ENCODE results near the gene MICAL2. TPM values are rescaled to one million over a fixed set of nuclear protein-coding genes. Genes with fewer than 3 reads are reported as not detected.
A peak's percentile ranks its signal among the peaks of the same experiment; 100 is the strongest.

Gene MICAL2
- total RNA-seq, 4 donors from 2014 or later = 109 to 197 (median 183) TPM

GRCh38 chr11:12272821-12273617 lies 162.6 kb downstream of the MICAL2 start:
- Histone ChIP-seq H3K4me1 (no peaks in the 10 kb centered on the region), H3K27me3 (no peaks in the 10 kb centered on the region), H3K36me3 (no peaks in the 10 kb centered on the region), H3K4me3 (no peak overlapping the region), H3K27ac (no peak overlapping the region), H3K9me3 (no peaks in the 10 kb centered on the region)
- DNase-seq = peak in 2 of 3 donors; percentile 19 to 26
- TF ChIP-seq CTCF (IDR thresholded peaks at IDR 0.05) (no peak), POLR2A (IDR thresholded peaks at IDR 0.05) (no peak)

GRCh38 chr11:12273618-12273995 lies 163.2 kb downstream of the MICAL2 start:
- H3K27me3 ChIP-seq = no peaks in the 10 kb centered on the region
- H3K4me3 ChIP-seq = no peak overlapping the region
- TF ChIP-seq POLR2A (IDR thresholded peaks at IDR 0.05) (no peak), CTCF (IDR thresholded peaks at IDR 0.05) (no peak)
- no peaks in the 10 kb centered on the region for H3K9me3 ChIP-seq
- H3K4me1 ChIP-seq = no peaks in the 10 kb centered on the region
- no peaks in the 10 kb centered on the region for H3K36me3 ChIP-seq
- H3K27ac ChIP-seq = no peak overlapping the region
- DNase-seq = peak in 1 of 3 donors; percentile 8

GRCh38 chr11:12274056-12274455 lies 163.7 kb downstream of the MICAL2 start:
- Histone ChIP-seq H3K27ac (no peak overlapping the region), H3K4me1 (no peaks in the 10 kb centered on the region), H3K4me3 (no peak overlapping the region), H3K36me3 (no peaks in the 10 kb centered on the region), H3K9me3 (no peaks in the 10 kb centered on the region), H3K27me3 (no peaks in the 10 kb centered on the region)
- DNase-seq = peak in 1 of 3 donors; percentile 26
- no peak for TF ChIP-seq CTCF (IDR thresholded peaks at IDR 0.05)
- TF ChIP-seq POLR2A (IDR thresholded peaks at IDR 0.05) = no peak

- no peak overlapping the region for H3K27ac ChIP-seq
- no peaks in the 10 kb centered on the region for H3K9me3 ChIP-seq
- H3K4me1 ChIP-seq = no peaks in the 10 kb centered on the region
- no peak for TF ChIP-seq CTCF (IDR thresholded peaks at IDR 0.05)
- TF ChIP-seq POLR2A (IDR thresholded peaks at IDR 0.05) = no peak
- no peaks in the 10 kb centered on the region for H3K27me3 ChIP-seq
- H3K36me3 ChIP-seq = no peaks in the 10 kb centered on the region
- H3K4me3 ChIP-seq = no peak overlapping the region
- peak in 2 of 3 donors; percentile 21 to 23 for DNase-seq
These were observed 164.3 kb downstream of the MICAL2 start for GRCh38 chr11:12274558-12275197.

- H3K9me3 ChIP-seq = no peaks in the 10 kb centered on the region
- no peak overlapping the region for H3K27ac ChIP-seq
- H3K36me3 ChIP-seq = no peaks in the 10 kb centered on the region
- no peaks in the 10 kb centered on the region for H3K27me3 ChIP-seq
- peak in 1 of 3 donors; percentile 38 for DNase-seq
- no peaks in the 10 kb centered on the region for H3K4me1 ChIP-seq
- H3K4me3 ChIP-seq = no peak overlapping the region
- TF ChIP-seq CTCF (IDR thresholded peaks at IDR 0.05) (no peak), POLR2A (IDR thresholded peaks at IDR 0.05) (no peak)
These were observed 165.4 kb downstream of the MICAL2 start for GRCh38 chr11:12275818-12276217.
